Stimulated activated CD4-positive, alpha-beta T cell treated with anti-CD3 and anti-CD28 coated beads, Interleukin-4, amount 100 ng/mL, for 24 hours (primary cell): ENCODE data around the gene KANSL3.

Experiments
- DNase-seq: peaks from one replicate; pipeline ENCODE4 v3.0.0-alpha.2; 2020

KANSL3 gene

DNA sequence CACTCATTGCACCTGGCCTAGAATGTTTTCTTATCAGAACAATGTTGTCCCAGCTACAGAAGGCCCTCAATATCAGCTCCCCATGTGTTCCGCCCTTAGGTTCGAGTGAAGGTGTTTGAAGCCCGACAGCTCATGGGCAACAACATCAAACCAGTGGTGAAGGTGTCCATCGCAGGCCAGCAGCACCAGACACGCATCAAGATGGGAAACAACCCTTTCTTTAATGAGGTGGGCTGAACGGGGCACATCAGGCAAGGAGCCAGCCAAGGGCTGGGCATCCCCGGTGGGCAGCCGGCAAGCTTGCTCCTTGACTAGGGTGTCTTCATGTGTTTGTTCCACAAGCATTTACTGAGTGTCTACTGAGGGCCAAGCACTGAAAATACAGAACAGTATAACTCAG, 13.7 kb upstream of the KANSL3 start:
- DNase-seq, result no peak

GRCh38 chr2:96649342-96649741, 11.2 kb upstream of the KANSL3 start:
- no peak for DNase-seq

DNA sequence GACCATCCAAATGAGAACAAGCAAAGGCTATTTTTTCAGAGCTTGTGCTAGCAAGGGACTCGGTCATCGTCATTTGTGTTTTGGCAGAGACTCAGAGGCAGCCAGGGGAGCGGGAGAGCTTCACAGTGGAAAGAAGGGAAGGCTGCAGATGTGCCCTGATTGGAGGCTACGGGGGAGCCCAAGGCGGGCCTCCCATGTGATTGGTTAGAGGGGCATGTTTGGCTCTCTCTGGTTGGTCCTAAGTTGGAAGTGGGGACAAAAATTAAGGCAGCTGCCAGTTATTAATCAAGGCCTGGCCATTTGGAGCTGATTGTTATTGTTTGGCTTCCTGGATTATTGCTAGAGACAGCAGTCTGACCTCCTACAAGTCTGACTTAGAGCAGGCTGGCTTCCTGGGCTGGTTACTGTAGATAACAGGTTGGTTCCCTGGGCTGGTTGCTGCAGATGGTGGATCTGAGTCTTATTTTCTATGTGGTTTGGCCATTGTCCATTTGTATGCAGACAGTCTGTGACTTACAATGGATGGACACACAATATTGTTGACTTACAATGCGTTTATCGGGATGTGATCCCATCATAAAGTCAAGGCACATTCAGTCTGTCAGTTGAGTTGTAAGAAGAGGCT, 10.3 kb upstream of the KANSL3 start:
- DNase-seq, result no peak

- DNase-seq, result no peak
Observed at GRCh38 chr2:96647681-96648080, 9.6 kb upstream of the KANSL3 start.

DNA sequence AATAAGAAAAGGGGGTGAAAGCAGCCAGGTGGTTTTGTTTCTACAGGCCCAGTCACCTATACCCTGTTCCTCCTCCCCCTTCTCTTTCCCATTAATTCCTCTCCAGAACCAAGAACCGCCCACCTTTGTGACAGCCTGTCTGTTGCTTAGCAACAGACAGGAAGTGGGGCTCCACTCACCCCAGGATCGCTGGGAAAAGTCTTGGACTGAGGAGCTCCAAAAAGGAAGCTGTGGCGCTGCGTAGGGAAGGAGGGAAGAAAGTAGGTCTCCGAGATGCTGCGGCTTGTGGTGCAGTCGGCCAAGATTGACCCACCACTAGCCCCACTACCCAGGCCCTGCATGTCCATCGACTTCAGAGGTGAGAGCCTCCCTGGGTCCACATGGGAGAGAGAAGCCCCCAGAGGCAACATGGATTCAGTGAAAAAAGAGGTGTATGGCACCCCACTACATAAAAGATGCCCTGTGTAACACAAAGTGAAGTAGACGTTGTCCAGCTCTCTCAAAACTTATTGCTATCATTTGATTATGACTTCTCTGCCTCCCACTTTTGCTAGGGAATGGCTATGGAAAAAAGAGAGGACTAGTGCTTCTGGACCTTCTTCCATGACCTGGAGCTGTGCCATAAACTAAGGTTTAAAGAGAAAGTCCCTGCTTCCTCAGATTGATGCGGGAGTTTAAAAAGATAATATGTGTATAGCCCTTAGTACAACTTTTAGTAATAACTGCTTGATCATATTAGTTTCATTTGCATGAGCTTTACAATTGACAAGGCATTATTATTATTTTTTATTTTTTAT, 4.7 kb upstream of the KANSL3 start, which contains the start of gene FER1L5:
Gene FER1L5, plus strand, starts transcription at position 201 of the 797 bp plus-strand sequence. Its CDS starts 73 bp downstream, at position 274.
- DNase-seq, result no peak

- peak; percentile 83 for DNase-seq
Observed at GRCh38 chr2:96637385-96638143, 548 bp downstream of the KANSL3 start.

DNA sequence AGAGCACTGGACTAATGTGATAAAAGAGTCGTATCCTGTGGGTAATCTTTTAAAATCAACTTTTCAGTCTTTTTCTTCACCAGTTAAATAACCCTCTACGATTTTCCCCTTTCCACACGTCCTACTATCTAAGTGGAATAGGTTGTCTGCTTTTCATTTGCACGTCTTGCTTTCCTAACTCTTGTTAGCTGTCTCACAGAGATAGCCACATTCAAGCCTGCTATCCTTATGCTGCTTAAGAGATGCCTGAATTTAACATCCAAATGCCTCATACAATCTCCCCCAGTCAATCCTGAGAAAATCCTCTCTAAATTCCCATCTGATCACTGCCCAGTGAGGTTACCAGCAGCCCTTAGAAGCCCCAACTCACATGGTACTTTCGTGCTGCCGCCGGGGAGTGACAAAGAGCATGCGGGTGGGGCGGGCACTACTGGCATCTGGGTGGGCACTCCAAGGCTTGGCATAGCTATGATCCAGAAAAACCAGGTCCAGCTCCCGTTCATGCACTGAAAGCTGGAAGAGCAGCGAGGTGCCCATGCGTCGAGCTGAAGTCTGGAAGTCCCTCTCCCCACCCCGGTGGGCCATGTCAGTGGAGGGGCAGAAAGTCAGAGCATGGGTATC, 1.5 kb downstream of the KANSL3 start:
- no peak for DNase-seq

GRCh38 chr2:96633641-96634040, 4.5 kb downstream of the KANSL3 start:
- DNase-seq, result no peak

DNA sequence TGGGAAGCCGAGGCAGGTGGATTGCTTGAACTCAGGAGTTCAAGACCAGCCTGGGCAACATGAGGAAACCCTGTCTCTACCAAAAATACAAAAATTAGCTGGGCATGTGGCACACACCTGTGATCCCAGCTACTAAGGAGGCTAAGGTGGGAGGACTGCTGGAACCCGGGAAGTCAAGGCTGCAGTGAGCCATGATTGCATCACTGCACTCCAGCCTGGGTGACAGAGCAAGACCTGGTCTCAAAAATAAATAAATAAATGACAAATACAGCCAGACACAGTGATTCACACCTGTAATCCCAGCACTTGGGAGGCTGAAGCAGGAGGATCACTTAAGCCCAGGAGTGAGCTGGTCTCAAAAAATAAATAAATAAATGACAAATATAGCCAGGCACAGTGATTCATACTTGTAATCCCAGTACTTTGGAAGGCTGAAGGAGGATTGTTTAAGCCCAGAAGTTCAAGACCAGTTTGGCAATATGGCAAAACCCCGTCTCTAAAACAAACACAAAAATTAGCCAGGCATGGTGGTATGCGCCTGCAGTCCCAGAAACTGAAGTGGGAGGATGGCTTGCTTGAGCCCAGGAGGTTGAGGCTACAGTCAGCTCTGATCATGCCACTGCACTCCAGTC, 6.2 kb downstream of the KANSL3 start:
- no peak for DNase-seq

DNA sequence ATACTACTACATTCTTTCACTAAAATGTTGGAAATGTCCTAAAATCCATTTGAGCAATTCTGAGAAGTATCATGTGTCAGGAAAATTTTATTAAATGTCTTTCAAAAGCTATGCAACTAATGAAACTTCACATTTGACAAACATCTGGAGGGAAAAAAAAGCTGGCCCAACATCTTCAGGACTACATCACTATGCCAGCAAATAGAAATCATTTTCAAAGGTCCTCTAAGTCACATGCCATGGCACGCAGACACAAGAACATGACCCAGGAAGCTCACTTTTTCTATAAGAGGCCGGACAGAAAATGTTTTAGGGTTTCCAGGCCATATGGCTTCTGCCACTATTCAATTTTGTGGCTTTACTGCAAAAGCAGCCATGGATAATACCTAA, 11.6 kb downstream of the KANSL3 start:
- DNase-seq, result no peak

- DNase-seq, result no peak
Observed at GRCh38 chr2:96625571-96626552, 12.2 kb downstream of the KANSL3 start.

- no peak for DNase-seq
Observed at GRCh38 chr2:96623116-96623515, 15.0 kb downstream of the KANSL3 start.

GRCh38 chr2:96622544-96622943, 15.6 kb downstream of the KANSL3 start:
- no peak for DNase-seq

GRCh38 chr2:96618596-96619283, 19.4 kb downstream of the KANSL3 start:
- DNase-seq, result no peak

DNA sequence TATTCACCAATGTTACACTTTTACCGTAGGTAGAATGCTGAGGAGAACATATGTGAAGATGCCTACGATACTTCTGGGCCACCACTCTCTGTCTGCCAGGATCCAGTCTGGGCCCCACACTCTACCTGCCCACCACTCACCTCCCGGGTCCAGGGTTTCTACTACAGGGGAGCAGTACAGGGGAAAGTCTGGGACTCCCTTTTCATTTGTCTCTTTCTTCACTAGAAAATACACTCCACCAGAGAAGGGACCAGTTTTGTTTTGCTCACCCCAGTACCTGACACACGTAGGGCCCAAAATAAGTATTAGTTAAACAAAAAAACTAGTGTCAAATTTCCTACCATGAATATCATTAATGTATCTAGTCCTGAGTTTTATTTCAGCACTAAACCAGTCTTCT, 21.1 kb downstream of the KANSL3 start:
- no peak for DNase-seq

DNA sequence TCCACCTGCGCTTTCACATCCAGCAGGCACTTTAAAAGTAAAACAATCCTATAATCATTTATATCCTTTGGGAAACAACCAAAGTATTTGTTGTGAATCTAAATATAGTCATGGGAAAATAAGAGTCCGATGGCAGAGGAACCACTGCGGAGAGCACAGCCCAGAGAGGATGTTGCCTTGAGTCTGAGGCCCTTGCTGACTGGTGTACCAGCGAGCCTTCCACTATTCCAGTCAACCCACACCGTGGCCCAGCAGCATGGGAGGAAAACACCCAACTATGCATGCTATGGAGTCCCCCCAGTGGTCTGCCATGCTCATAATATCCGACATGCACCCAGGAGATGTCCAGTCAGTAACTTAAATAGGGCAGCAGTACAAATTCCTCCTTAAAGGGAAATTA, 21.6 kb downstream of the KANSL3 start:
- DNase-seq, result no peak

DNA sequence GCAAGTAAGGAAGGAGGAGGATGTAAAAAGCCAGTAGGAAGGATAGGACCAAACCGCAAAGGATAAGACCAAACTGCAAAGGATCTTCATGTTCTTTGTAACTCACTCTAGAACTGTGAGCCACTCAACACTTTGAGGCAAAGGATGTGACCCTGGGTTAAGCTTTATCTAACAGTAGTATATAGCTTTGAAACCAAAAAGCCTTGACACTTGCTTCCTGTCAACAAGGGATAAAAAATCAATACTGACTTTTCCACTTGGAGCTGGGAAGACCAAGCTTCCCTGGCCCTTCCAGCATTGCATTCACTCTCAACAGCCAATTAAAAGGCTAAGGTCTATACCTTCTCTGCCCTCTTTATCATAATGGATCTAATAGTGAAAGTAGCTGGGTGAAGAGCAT, 22.0 kb downstream of the KANSL3 start:
- no peak for DNase-seq

DNA sequence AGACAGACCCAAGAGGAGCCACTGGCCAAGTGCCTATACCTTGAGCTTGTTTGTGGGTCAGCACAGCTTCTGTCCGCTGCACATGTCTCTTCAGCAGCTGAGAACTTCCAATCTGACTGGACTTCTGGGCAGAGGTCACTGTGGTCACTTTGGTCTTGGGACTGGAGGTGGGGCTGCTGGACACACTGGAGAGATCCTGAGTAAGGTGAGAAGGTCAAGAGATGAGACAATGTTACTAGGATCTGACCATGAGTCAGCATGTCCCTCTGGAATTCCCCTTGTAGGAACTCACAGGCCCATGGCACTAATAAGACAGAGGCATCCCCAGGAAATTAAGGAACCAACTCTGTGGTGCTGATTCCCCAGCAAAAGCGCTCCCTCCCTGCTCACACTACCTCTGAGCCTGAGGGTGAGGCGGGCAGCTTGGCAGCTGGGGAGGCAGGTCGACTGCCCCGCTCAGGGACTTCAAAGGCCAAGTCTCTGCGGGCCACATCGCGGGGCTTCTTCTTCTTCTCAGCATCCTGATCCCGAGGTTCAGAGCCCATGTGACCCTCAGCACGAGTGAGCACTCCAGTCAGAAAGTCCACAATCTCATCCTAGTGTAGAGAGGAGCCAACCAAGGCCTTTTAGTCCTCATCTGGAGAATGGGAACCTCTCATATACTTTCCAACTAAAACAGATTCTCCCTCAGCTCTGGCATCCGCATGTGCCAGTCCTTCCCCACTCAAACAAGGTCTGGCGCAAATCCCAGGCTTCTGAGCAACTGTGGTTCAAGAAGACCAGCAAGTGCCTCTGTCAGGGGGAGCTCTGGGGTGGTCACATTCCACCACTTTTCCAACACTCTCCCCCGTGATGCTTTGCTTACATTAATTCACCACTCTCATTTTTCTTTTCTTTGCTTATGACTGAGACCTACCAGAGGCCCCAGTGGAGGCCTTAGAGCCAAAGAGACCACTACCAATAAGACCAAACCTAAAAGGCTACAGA, 29.4 kb downstream of the KANSL3 start:
- no peak for DNase-seq

DNA sequence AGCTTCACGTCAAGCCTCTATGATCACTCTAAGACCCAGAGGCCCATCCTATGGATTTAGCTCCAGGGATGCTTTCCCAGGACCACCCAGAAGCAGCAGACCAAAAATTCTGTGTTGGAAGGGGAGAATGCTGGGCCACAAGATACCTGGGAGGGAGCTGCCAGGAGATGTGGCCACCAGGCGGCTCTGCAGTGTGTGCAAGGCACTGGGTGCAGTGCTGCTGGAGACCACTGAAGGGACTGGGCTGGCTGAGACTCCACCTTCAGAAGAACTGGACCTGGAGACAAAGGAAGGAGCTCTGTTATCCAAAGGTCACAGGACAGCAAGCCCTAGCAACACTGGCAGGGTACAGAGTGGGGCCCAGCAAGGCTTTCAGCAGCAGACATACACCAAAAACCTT, 34.0 kb downstream of the KANSL3 start:
- no peak for DNase-seq
